Astrocyte of the spinal cord (primary cell): ENCODE results near the gene SPON2.
A peak's percentile ranks its signal among the peaks of the same experiment; 100 is the strongest.

ENCODE experiments used
- DNase-seq: peaks from one replicate; pipeline ENCODE4 v3.0.0; 2011; ENCODE audit warnings: low read depth, low spot score
- H3K4me3 ChIP-seq: 2 replicates; pipeline ENCODE4 v1.5.1; 2011; ENCODE audit warnings: low read depth, mild to moderate bottlenecking, low read length, moderate library complexity
- CTCF ChIP-seq: IDR thresholded peaks from 2 replicates; pipeline ENCODE4 v1.5.1; 2012; ENCODE audit warnings: low read depth, mild to moderate bottlenecking, low read length, inconsistent platforms
- in situ Hi-C: cut with HindIII; loops from 2 replicates; pipeline ENCODE4 v1.10.0; 2017; ENCODE audit warnings: low sequenced_read_pairs

SPON2 gene

GRCh38 chr4:1194010-1194900, 21.9 kb upstream of the SPON2 start:
- no peak for TF ChIP-seq CTCF
- peak; percentile 53 for DNase-seq
- H3K4me3 ChIP-seq, result no peak overlapping the region
- in situ Hi-C loops, result no loop called here

GRCh38 chr4:1193206-1194009, 21.0 kb upstream of the SPON2 start:
- no peak for DNase-seq
- TF ChIP-seq CTCF, result no peak
- no peak overlapping the region for H3K4me3 ChIP-seq
- in situ Hi-C loops, result no loop called here

- TF ChIP-seq CTCF, result no peak
- no peak for DNase-seq
- in situ Hi-C loops, result no loop called here
- no peak overlapping the region for H3K4me3 ChIP-seq
These were observed 20.3 kb upstream of the SPON2 start for GRCh38 chr4:1192493-1193205.

GRCh38 chr4:1192091-1192492, 19.7 kb upstream of the SPON2 start:
- no peak for TF ChIP-seq CTCF
- in situ Hi-C loops, result no loop called here
- peak; percentile 96 for DNase-seq
- no peak overlapping the region for H3K4me3 ChIP-seq

GRCh38 chr4:1191621-1192020, 19.2 kb upstream of the SPON2 start:
- H3K4me3 ChIP-seq, result no peak overlapping the region
- TF ChIP-seq CTCF, result no peak
- DNase-seq, result no peak
- in situ Hi-C loops, result no loop called here

- no peak for DNase-seq
- TF ChIP-seq CTCF, result no peak
These were observed 14.8 kb upstream of the SPON2 start for GRCh38 chr4:1187182-1187581.

More at GRCh38 chr4:1187182-1187581, 14.8 kb upstream of the SPON2 start:
- no peak overlapping the region for H3K4me3 ChIP-seq
- in situ Hi-C loops, result no loop called here
